SK-N-SH treated with all-trans-retinoic acid at 6 μM for 48 hours (cell line): ENCODE data around the gene PSRC1.
"Not testable (repeated sequence)": the region's sequence is repeated elsewhere in the genome, so short reads cannot be mapped to it uniquely, and the experiment has no call there.

Experiments
- ATAC-seq: fragments of 200-7000 bp; cut with Tn5 transposase; 3 replicates; pipeline ENCODE4 v1.9.1; 2020; ENCODE audit warnings: mild to moderate bottlenecking, moderate library complexity
- ARNTL ChIP-seq: fragments of 450-650 bp; formaldehyde crosslinking; IDR thresholded peaks from 2 replicates; pipeline ENCODE4 v1.5.0; 2020; ENCODE audit warnings: low read depth, mild to moderate bottlenecking, moderate library complexity, borderline replicate concordance
- CREB5 ChIP-seq: fragments of 250-450 bp; sonication (Bioruptor Pico); IDR thresholded peaks from 2 replicates; pipeline ENCODE4 v1.5.1; 2020; ENCODE audit warnings: low read depth, mild to moderate bottlenecking, moderate library complexity
- CSDC2 ChIP-seq: fragments of 250-450 bp; sonication (Bioruptor Pico); IDR thresholded peaks from 2 replicates; pipeline ENCODE4 v1.5.0; 2020; ENCODE audit warnings: mild to moderate bottlenecking, moderate library complexity
- CSRNP3 ChIP-seq: fragments of 250-450 bp; sonication (Bioruptor Pico); IDR thresholded peaks from 2 replicates; pipeline ENCODE4 v1.5.1; 2021; ENCODE audit warnings: mild to moderate bottlenecking, moderate library complexity
- ESRRG ChIP-seq: fragments of 250-450 bp; sonication (Bioruptor Pico); IDR thresholded peaks from 2 replicates; pipeline ENCODE4 v1.6.1; 2021; ENCODE audit warnings: mild to moderate bottlenecking
- GLIS3 ChIP-seq: fragments of 250-450 bp; sonication (Bioruptor Pico); IDR thresholded peaks from 2 replicates; pipeline ENCODE4 v1.5.0; 2020; ENCODE audit warnings: mild to moderate bottlenecking, moderate library complexity
- ISL1 ChIP-seq: fragments of 250-450 bp; sonication (Bioruptor Pico); IDR thresholded peaks from 2 replicates; pipeline ENCODE4 v2.1.2; 2022; ENCODE audit warnings: mild to moderate bottlenecking, moderate library complexity
- PATZ1 ChIP-seq: fragments of 250-450 bp; sonication (Bioruptor Pico); IDR thresholded peaks from 2 replicates; pipeline ENCODE4 v1.8.0; 2020; ENCODE audit warnings: mild to moderate bottlenecking, moderate library complexity, borderline replicate concordance
- POU6F1 ChIP-seq: fragments of 250-450 bp; sonication (Bioruptor Pico); IDR thresholded peaks from 2 replicates; pipeline ENCODE4 v1.8.0; 2021; ENCODE audit warnings: low read depth, mild to moderate bottlenecking, moderate library complexity, borderline replicate concordance
- RARB ChIP-seq: fragments of 250-450 bp; sonication (Bioruptor Pico); IDR thresholded peaks from 2 replicates; pipeline ENCODE4 v1.8.0; 2021; ENCODE audit warnings: mild to moderate bottlenecking, moderate library complexity
- SNAI2 ChIP-seq: fragments of 250-450 bp; sonication (Bioruptor Pico); IDR thresholded peaks from 2 replicates; pipeline ENCODE4 v1.5.0; 2020; ENCODE audit warnings: mild to moderate bottlenecking, moderate library complexity
- TCF4 ChIP-seq: fragments of 250-450 bp; sonication (Bioruptor Pico); IDR thresholded peaks from 2 replicates; pipeline ENCODE4 v1.8.0; 2021; ENCODE audit warnings: mild to moderate bottlenecking, moderate library complexity, borderline replicate concordance
- TOX ChIP-seq: fragments of 250-450 bp; sonication (Bioruptor Pico); IDR thresholded peaks from 2 replicates; pipeline ENCODE4 v1.8.0; 2021; ENCODE audit warnings: mild to moderate bottlenecking, moderate library complexity, borderline replicate concordance
- TSHZ2 ChIP-seq: fragments of 250-450 bp; sonication (Bioruptor Pico); IDR thresholded peaks from 2 replicates; pipeline ENCODE4 v1.5.0; 2020; ENCODE audit warnings: mild to moderate bottlenecking, moderate library complexity
- ZC3H10 ChIP-seq: fragments of 250-450 bp; sonication (Bioruptor Pico); IDR thresholded peaks from 2 replicates; pipeline ENCODE4 v1.5.1; 2021; ENCODE audit warnings: mild to moderate bottlenecking, moderate library complexity
- ZFP3 ChIP-seq: fragments of 250-450 bp; sonication (Bioruptor Pico); IDR thresholded peaks from 2 replicates; pipeline ENCODE4 v1.5.0; 2020; ENCODE audit warnings: mild to moderate bottlenecking, moderate library complexity
- ZNF70 ChIP-seq: fragments of 450-650 bp; formaldehyde crosslinking; IDR thresholded peaks from 2 replicates; pipeline ENCODE4 v1.5.0; 2020; ENCODE audit warnings: mild to moderate bottlenecking, moderate library complexity
- ZNF8 ChIP-seq: fragments of 450-650 bp; formaldehyde crosslinking; IDR thresholded peaks from 2 replicates; pipeline ENCODE4 v1.5.0; 2020; ENCODE audit warnings: mild to moderate bottlenecking, moderate library complexity

The PSRC1 gene

GRCh38 chr1:109290998-109291397, 8.1 kb upstream of the PSRC1 start:
- ATAC-seq: no peak
- TF ChIP-seq RARB (CRISPR knock-in tag) (no peak), TOX (no peak), ESRRG (CRISPR knock-in tag) (no peak), CSDC2 (CRISPR knock-in tag) (no peak), CSRNP3 (CRISPR knock-in tag) (no peak), ISL1 (no peak), ZC3H10 (no peak), POU6F1 (CRISPR knock-in tag) (no peak), SNAI2 (CRISPR knock-in tag) (no peak)

- no peak for ATAC-seq
- TF ChIP-seq SNAI2 (CRISPR knock-in tag) (no peak), TCF4 (CRISPR knock-in tag) (no peak), ZNF70 (CRISPR knock-in tag) (no peak), TOX (no peak), CREB5 (CRISPR knock-in tag) (no peak)
Observed at GRCh38 chr1:109290137-109290536, 7.2 kb upstream of the PSRC1 start.

- not testable (repeated sequence) for ATAC-seq
Observed at GRCh38 chr1:109286762-109287161, 3.8 kb upstream of the PSRC1 start.

GRCh38 chr1:109283748-109284600, 1.0 kb upstream of the PSRC1 start:
- ATAC-seq: no peak
- TF ChIP-seq ZNF70 (CRISPR knock-in tag) (no peak), CSRNP3 (CRISPR knock-in tag) (no peak), ZNF8 (CRISPR knock-in tag) (no peak), GLIS3 (no peak), PATZ1 (CRISPR knock-in tag) (no peak), TOX (no peak), ESRRG (CRISPR knock-in tag) (no peak), TCF4 (CRISPR knock-in tag) (no peak), ARNTL (no peak)

GRCh38 chr1:109282497-109282951, 421 bp downstream of the PSRC1 start:
- TF ChIP-seq CSDC2 (CRISPR knock-in tag) (no peak), TCF4 (CRISPR knock-in tag) (no peak), TSHZ2 (CRISPR knock-in tag) (no peak), ZFP3 (no peak)

More at GRCh38 chr1:109282497-109282951, 421 bp downstream of the PSRC1 start:
- ATAC-seq: peak; percentile 63
